ENCODE results near the gene ATCAY.

ATCAY gene

GRCh38 chr19:3968556-3969434 lies 88.3 kb downstream of the ATCAY start:
- DNase-seq (ENCODE audit: low read depth in 2 of 3, low spot score in 2 of 3) = no peak

- no peak for DNase-seq (ENCODE audit: low read depth in 2 of 3, low spot score in 2 of 3)
These were observed 89.2 kb downstream of the ATCAY start for GRCh38 chr19:3969435-3970312.

- no peak for DNase-seq (ENCODE audit: low read depth in 2 of 3, low spot score in 2 of 3)
These were observed 89.9 kb downstream of the ATCAY start for GRCh38 chr19:3970313-3970807.

- DNase-seq (ENCODE audit: low read depth in 2 of 3, low spot score in 2 of 3) = peak; percentile 91 to 93 (median 93)
These were observed 90.5 kb downstream of the ATCAY start, which contains the start of gene DAPK3 for GRCh38 chr19:3970808-3971598. TSS of gene DAPK3 (minus strand) at chr19:3971099. CDS start at chr19:3969735, 1,364 bp downstream.

- DNase-seq (ENCODE audit: low read depth in 2 of 3, low spot score in 2 of 3) = no peak
These were observed 94.7 kb downstream of the ATCAY start for GRCh38 chr19:3975144-3975543.

- DNase-seq (ENCODE audit: low read depth in 2 of 3, low spot score in 2 of 3) = no peak
These were observed 95.2 kb downstream of the ATCAY start for GRCh38 chr19:3975637-3976087.

GRCh38 chr19:3976495-3977241 lies 96.2 kb downstream of the ATCAY start:
- no peak for DNase-seq (ENCODE audit: low read depth in 2 of 3, low spot score in 2 of 3)

All from activated CD8-positive, alpha-beta memory T cell treated with anti-CD3 and anti-CD28 coated beads for 48 hours (primary cell).